ENCODE data around the gene COASY.
"Not testable (repeated sequence)": the region's sequence is repeated elsewhere in the genome, so short reads cannot be mapped to it uniquely, and the experiment has no call there.

Gene COASY

DNA sequence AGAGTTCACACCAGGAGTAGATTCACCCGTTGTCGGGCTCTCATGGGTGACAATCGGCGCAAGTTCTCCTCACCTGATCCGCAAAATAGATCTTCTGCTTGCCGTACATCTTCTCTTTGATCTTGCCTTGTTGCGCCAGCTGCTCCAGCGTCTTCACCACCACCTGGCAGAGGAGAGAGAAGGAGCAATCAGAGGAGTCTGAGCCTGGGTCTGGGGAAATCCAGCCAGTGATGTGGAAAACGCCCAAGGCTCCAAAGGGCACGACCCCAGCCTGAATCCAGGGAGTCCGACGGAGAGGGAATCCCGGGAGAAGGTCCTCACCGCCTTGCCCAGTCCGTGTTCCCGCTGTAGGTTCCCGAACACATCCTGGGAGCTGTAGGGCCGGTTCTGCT, 15.2 kb downstream of the COASY start:
- DNase-seq: no peak

GRCh38 chr17:42577532-42578281, 15.8 kb downstream of the COASY start, which contains the start of gene PSMC3IP:
PSMC3IP (minus strand) TSS chr17:42577729; CDS start chr17:42577686, 43 bp downstream.
- peak; percentile 96 for DNase-seq

GRCh38 chr17:42578282-42578869, 16.4 kb downstream of the COASY start:
- DNase-seq: peak; percentile 84

GRCh38 chr17:42579794-42580551, 18.0 kb downstream of the COASY start:
- DNase-seq: no peak

GRCh38 chr17:42581744-42582270, 19.9 kb downstream of the COASY start:
- DNase-seq: no peak

DNA sequence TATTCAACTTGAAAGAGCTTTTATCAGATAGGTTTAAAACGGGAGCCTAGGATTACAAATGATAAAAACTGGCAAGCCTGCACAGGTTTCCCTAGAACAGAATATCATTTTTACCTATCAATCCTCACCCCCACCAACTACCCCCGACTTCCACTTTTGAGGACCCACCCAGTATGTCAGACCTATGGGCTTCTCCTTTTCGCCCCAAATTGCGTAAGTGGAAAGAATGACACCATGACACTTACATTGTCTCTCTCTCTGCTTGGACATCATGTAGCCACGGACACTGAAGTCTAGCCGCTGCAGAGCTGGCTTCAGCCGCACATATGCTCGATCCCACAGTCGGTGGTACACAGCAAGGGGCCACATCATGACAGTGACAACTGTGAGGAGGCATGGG, 22.9 kb downstream of the COASY start:
- no peak for DNase-seq

DNA sequence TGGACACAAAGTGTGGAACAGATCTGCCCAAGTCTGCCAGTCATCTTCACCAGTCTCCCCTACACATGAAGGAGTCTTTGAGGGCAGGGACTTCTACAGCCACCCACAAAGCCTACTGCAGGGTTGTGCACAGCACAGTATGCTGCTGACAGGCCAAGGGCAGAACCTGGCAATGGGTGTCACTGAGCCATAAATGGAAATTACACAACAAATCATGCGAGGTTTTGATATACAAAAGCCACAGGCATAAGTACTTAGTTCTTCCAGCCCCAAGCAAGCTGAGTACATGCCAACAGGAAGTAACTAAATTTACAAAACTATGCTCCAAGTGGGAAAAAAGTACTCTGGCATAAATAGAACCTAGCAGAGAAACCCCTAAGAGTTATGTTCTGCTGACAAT, 23.4 kb downstream of the COASY start:
- no peak for DNase-seq

- DNase-seq: no peak
Measured at GRCh38 chr17:42586514-42587230, 24.7 kb downstream of the COASY start.

DNA sequence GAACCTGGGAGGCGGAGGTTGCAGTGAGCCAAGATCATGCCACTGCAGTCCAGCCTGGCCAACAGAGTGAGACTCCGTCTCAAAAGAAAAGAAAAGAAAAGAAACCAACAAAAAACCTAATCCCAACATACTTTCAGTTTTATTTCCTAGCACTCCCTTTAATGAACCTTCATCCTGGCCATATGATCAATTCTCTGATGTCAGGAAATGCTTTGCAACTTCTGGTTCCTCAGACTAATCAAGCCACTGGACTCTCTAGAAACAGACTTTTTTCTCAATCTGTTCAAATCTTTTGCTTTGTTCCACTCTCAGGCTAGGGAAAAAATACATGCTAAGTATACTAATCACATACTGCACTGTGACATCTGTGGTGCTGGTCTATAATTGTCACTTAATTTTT, 28.9 kb downstream of the COASY start:
- no peak for DNase-seq

GRCh38 chr17:42591411-42591810, 29.5 kb downstream of the COASY start:
- no peak for DNase-seq

GRCh38 chr17:42596386-42596785, 34.4 kb downstream of the COASY start:
- DNase-seq: no peak

GRCh38 chr17:42598905-42599304, 37.0 kb downstream of the COASY start:
- no peak for DNase-seq

DNA sequence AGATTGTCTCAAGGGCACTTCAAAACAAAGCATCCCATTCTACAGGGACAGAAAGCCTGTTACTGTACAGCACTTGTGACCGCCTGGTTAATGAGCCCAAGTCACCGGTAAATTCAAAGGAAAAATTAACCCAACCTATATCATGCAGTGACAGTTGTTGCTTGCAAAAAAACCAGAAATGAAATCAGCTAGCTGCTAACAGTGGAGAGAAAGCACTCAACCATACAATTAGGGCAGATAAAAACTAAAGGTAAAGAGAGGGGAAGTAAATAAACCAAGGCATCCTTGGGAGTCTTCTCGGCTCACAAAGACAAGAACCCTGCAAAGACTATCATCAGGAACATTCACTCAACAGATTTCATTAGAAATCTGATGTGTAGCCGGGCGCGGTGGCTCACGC, 41.4 kb downstream of the COASY start:
- no peak for DNase-seq

- DNase-seq: no peak
Measured at GRCh38 chr17:42607769-42608168, 45.8 kb downstream of the COASY start.

- DNase-seq: no peak
Measured at GRCh38 chr17:42608305-42609181, 46.6 kb downstream of the COASY start.

DNA sequence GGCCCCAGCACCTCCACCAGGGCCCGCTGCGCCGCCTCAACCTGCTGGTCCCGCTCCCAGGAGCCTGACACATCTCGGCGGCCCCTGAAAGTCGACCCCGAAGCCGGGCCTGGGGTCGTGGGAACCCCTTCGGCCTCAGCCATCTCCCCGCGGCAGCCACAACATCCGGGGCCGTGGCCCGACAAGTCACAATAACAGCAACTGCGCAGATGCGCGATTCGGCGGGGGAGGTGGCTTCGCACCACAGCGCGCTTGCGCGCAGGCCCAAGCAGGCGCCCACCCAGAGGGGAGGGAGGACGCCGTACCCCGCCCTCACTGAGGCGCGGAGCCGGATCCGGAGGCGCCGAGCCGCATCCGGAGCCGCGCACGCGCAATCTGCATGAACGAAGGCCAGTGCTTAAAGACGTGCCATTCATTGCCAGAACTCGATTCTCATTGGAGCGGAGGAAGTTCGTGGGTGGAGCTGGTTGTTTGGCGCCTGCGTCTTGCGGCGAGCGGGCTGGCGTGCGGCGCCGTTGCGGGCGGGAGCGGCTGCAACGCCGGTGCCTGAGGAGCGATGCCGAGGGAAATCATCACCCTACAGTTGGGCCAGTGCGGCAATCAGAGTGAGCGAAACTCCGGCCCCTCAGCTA, 47.4 kb downstream of the COASY start, which contains the start of the genes RETREG3 and TUBG1:
RETREG3 (minus strand) TSS at position 193 of the 632 bp plus-strand sequence; CDS start at position 143, 50 bp downstream.
TUBG1 (plus strand) TSS at position 502 of the 632 bp plus-strand sequence; CDS start at position 557, 55 bp downstream.
- DNase-seq: peak; percentile 99

DNA sequence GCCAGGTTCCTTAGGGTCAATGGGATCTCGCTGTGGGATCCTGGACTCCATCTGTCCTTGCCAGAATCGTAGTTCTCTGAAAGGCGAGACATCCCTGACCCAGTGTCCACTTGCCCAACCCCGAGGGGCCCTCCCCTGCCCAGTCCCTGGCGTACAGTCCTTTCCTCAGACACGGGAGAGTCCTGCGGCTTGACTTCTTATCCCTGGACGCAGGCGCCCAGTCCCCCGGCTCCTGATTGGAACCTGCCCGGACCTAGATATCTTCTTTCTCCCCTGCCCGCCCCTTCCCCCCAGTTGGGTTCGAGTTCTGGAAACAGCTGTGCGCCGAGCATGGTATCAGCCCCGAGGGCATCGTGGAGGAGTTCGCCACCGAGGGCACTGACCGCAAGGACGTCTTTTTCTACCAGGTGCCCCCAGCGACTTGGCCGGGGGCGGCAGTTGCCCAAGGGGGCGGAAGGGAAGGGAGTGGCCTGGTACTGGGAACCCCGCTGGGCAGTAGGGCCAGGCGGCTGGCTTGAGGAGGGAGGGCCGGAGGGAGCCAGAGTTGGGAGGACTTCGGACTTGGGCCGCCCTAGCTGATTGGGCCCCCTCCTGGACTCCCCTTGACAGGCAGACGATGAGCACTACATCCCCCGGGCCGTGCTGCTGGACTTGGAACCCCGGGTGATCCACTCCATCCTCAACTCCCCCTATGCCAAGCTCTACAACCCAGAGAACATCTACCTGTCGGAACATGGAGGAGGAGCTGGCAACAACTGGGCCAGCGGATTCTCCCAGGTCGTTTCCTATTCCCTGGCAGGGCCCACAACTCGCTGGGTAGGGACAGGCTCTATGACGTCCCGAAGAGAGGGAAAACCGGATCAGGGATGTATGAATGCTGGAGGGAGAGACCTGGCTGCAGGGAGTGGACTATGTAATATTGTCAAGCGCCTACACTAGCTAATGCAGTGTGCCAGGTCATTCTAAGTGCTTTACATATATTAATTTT, 48.2 kb downstream of the COASY start:
- not testable (repeated sequence) for DNase-seq

DNA sequence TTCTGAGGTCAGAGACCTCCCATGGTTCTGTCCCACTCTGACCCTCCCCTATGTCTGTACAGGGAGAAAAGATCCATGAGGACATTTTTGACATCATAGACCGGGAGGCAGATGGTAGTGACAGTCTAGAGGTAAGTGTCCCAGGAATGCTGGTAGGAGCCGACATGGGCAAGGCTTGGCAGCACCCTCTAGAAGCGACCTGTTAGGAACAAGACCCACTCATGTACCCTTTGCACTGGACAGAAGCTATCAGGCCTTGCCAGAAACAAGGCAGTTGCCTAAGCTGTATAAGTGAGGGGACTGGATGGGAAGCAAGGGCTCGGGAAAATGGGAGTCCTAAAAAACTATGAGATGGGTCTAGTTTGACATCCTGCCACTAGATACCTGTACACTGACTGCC, 50.1 kb downstream of the COASY start:
- no peak for DNase-seq

DNA sequence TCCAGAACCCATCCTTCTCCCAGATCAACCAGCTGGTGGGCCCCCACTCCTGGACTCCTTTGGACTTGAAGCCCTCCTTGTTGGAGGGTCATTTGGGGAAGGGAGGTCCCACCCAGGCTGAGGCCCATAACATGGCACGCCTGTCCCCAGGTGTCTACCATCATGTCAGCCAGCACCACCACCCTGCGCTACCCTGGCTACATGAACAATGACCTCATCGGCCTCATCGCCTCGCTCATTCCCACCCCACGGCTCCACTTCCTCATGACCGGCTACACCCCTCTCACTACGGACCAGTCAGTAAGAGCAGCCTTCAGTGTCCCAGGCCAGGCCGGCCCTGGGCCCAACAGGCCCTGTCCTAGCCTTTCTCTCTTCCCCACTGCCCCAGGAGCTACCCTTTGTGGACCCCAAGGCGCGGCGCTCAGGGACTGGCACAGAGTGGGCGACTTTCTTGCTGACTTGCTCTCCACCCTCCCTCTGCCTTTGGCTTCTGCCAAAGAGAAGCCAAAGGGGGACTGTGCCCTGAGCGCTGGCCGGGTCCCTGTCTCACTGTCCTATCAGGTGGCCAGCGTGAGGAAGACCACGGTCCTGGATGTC, 51.8 kb downstream of the COASY start:
- DNase-seq: no peak
